Thyroid gland (tissue), 4 donors: Measurements from ENCODE around the gene CXCR4.

ENCODE experiments used
- POLR2A ChIP-seq, 2 donors: fragments of 450-650 bp; IDR thresholded peaks; one replicate each; pipeline ENCODE4 v1.6.1; 2017; ENCODE audit warnings: antibody characterized with exemption in 2 of 2, mild to moderate bottlenecking in 2 of 2, moderate library complexity in 1 of 2
- TF ChIP-seq, protein P1 (sequence below), 6 experiments: fragments of 200-600 bp in 3 of 6; fragments of 450-650 bp in 3 of 6; sonication (generic) in 3 of 6; IDR thresholded peaks; one replicate each; pipeline ENCODE4 v1.5.1; 2016 to 2019; ENCODE audit warnings: antibody characterized with exemption in 6 of 6, mild to moderate bottlenecking in 2 of 6, inconsistent platforms in 1 of 6, moderate library complexity in 1 of 6

- TF ChIP-seq, protein P1, sequence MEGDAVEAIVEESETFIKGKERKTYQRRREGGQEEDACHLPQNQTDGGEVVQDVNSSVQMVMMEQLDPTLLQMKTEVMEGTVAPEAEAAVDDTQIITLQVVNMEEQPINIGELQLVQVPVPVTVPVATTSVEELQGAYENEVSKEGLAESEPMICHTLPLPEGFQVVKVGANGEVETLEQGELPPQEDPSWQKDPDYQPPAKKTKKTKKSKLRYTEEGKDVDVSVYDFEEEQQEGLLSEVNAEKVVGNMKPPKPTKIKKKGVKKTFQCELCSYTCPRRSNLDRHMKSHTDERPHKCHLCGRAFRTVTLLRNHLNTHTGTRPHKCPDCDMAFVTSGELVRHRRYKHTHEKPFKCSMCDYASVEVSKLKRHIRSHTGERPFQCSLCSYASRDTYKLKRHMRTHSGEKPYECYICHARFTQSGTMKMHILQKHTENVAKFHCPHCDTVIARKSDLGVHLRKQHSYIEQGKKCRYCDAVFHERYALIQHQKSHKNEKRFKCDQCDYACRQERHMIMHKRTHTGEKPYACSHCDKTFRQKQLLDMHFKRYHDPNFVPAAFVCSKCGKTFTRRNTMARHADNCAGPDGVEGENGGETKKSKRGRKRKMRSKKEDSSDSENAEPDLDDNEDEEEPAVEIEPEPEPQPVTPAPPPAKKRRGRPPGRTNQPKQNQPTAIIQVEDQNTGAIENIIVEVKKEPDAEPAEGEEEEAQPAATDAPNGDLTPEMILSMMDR (IDR thresholded peaks at IDR 0.05), result no peak
- no peak for TF ChIP-seq POLR2A (IDR thresholded peaks at IDR 0.05)
Measured at GRCh38 chr2:136135462-136135861, 17.5 kb upstream of the CXCR4 start.
